GM13976 (cell line): ENCODE measurements around the gene KRTAP12-2.

Source experiments
- DNase-seq: peaks from one replicate; pipeline ENCODE4 v3.0.0; 2012; ENCODE audit warnings: low spot score
- CTCF ChIP-seq: IDR thresholded peaks from 2 replicates; pipeline ENCODE4 v1.5.1; 2012; ENCODE audit warnings: borderline replicate concordance, mild to moderate bottlenecking; ENCODE audit not compliant: insufficient read depth; ENCODE audit errors: extremely low read depth, missing control alignments, control extremely low read depth
- in situ Hi-C: fragments of 300-500 bp; cut with MboI; formaldehyde crosslinking; loops from one replicate; pipeline ENCODE4 v1.12.0; 2022; ENCODE audit warnings: low sequenced_read_pairs, mixed read lengths, inconsistent platforms; ENCODE audit not compliant: unreplicated experiment

Gene KRTAP12-2

GRCh38 chr21:44626262-44626661 lies 40.5 kb downstream of the KRTAP12-2 start:
- no peak for DNase-seq
- TF ChIP-seq CTCF: no peak
- in situ Hi-C loops: no loop called here

GRCh38 chr21:44625756-44626155 lies 41.0 kb downstream of the KRTAP12-2 start:
- in situ Hi-C loops: no loop called here
- TF ChIP-seq CTCF: no peak
- DNase-seq: no peak

- in situ Hi-C loops: no loop called here
- no peak for TF ChIP-seq CTCF
- no peak for DNase-seq
Observed at GRCh38 chr21:44623575-44623974, 43.2 kb downstream of the KRTAP12-2 start.

GRCh38 chr21:44619886-44620285 lies 46.8 kb downstream of the KRTAP12-2 start:
- no peak for TF ChIP-seq CTCF
- in situ Hi-C loops: no loop called here
- no peak for DNase-seq

- no peak for DNase-seq
- in situ Hi-C loops: no loop called here
- TF ChIP-seq CTCF: no peak
Observed at GRCh38 chr21:44618909-44619308, 47.8 kb downstream of the KRTAP12-2 start.

- no peak for DNase-seq
- no peak for TF ChIP-seq CTCF
- in situ Hi-C loops: no loop called here
Observed at GRCh38 chr21:44618504-44618903, 48.2 kb downstream of the KRTAP12-2 start.

GRCh38 chr21:44617071-44617501 lies 49.6 kb downstream of the KRTAP12-2 start:
- no peak for TF ChIP-seq CTCF
- in situ Hi-C loops: no loop called here
- DNase-seq: no peak
